K562 (cell line): Measurements from ENCODE around the gene AIFM1. TPM values are rescaled to one million over a fixed set of nuclear protein-coding genes. Genes with fewer than 3 reads are reported as not detected.

Source experiments
- ARNT ChIP-seq, 2 experiments: fragments of 450-650 bp; IDR thresholded peaks; 2 replicates each; pipeline ENCODE4 v1.6.1; 2016; ENCODE audit warnings: mild to moderate bottlenecking in 1 of 2
- E2F5 ChIP-seq: sonication (generic); formaldehyde crosslinking; IDR thresholded peaks from 2 replicates; pipeline ENCODE4 v1.8.0; 2022; ENCODE audit warnings: mild to moderate bottlenecking, missing genetic modification reagents
- ZNF143 ChIP-seq: sonication (generic); formaldehyde crosslinking; IDR thresholded peaks from 2 replicates; pipeline ENCODE4 v1.9.0; 2022; ENCODE audit warnings: mild to moderate bottlenecking, missing genetic modification reagents
- ZNF316 ChIP-seq: fragments of 450-650 bp; IDR thresholded peaks from 2 replicates; pipeline ENCODE4 v1.6.1; 2016
- ZNF740 ChIP-seq, 3 experiments: fragments of 200-800 bp in 1 of 3; sonication (Bioruptor generic) in 1 of 3; sonication (generic) in 1 of 3; formaldehyde crosslinking in 1 of 3; IDR thresholded peaks; 2 replicates each; pipeline versions ENCODE4 v1.6.1 to v1.8.0; 2016 to 2022; ENCODE audit warnings: mild to moderate bottlenecking in 2 of 3, missing compliant biosample characterization in 2 of 3, missing genetic modification characterization in 2 of 3, missing genetic modification reagents in 1 of 3
- polyA plus RNA-seq, 8 experiments: library from polyadenylated mRNA; depleted of rRNA in 4 of 8; stranded (reverse) in 5 of 8; unstranded in 3 of 8; fragments of >200 nt; fragmentation: Nextera tagmentation in 2 of 8; fragmentation: Illumina TruSeq in 1 of 8; extraction: Ambion mirVana in 2 of 8; extraction: Trizol in 1 of 8; gene quantifications; 2 replicates each; pipeline versions ENCODE4 v1.2.1 to v1.2.3, GENCODE V29; 2011 to 2014; ENCODE audit warnings: inconsistent platforms in 1 of 8, missing spikeins in 1 of 8
- total RNA-seq, 7 experiments: library from RNA; depleted of rRNA in 6 of 7; stranded (reverse); fragments of >200 nt in 6 of 7; fragmentation: Illumina TruSeq in 2 of 7; extraction: Trizol in 2 of 7; gene quantifications; 2 replicates each; pipeline versions ENCODE4 v1.2.1 to v1.2.3, GENCODE V29; 2011 to 2021; ENCODE audit warnings: low replicate concordance in 1 of 7
- TF ChIP-seq, protein P1 (sequence below): fragments of 450-650 bp; IDR thresholded peaks from 2 replicates; pipeline ENCODE4 v1.6.1; 2016; ENCODE audit warnings: mild to moderate bottlenecking, moderate library complexity
- TF ChIP-seq, protein P2 (sequence below): fragments of 450-650 bp; formaldehyde crosslinking; IDR thresholded peaks from 2 replicates; pipeline ENCODE4 v1.4.0; 2020; ENCODE audit warnings: mild to moderate bottlenecking, moderate library complexity
- TF ChIP-seq, protein P3 (sequence below): sonication (generic); formaldehyde crosslinking; IDR thresholded peaks from 2 replicates; pipeline ENCODE4 v1.9.0; 2022; ENCODE audit warnings: mild to moderate bottlenecking, missing genetic modification reagents

Gene AIFM1
- total and polyA plus RNA-seq, 9 of the 15 experiments (the other 6 are each of a cell fraction or from before 2014, with no cell fraction given): 51.0 to 117 (median 91.2) TPM

DNA sequence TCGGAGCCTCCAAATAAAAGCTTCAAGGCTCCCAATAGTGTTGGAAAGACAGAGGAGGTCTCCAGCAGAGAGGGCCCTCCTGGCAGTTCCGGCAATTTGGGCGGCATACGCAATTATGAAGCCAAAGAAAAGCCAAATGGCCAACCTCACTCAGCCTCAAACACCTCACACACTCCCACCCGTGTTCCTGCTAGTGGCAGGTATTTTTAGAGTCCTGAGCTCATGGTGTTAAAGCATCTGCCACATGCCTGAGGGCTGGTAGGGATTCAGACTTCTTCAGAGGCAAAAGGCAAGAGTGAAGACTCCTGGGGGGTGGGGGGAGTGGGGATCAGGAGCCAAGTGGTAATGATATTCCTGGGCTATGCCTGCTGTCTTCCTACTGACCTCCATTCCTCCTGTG, 13.5 kb upstream of the AIFM1 start (continued):
- TF ChIP-seq, protein P1, sequence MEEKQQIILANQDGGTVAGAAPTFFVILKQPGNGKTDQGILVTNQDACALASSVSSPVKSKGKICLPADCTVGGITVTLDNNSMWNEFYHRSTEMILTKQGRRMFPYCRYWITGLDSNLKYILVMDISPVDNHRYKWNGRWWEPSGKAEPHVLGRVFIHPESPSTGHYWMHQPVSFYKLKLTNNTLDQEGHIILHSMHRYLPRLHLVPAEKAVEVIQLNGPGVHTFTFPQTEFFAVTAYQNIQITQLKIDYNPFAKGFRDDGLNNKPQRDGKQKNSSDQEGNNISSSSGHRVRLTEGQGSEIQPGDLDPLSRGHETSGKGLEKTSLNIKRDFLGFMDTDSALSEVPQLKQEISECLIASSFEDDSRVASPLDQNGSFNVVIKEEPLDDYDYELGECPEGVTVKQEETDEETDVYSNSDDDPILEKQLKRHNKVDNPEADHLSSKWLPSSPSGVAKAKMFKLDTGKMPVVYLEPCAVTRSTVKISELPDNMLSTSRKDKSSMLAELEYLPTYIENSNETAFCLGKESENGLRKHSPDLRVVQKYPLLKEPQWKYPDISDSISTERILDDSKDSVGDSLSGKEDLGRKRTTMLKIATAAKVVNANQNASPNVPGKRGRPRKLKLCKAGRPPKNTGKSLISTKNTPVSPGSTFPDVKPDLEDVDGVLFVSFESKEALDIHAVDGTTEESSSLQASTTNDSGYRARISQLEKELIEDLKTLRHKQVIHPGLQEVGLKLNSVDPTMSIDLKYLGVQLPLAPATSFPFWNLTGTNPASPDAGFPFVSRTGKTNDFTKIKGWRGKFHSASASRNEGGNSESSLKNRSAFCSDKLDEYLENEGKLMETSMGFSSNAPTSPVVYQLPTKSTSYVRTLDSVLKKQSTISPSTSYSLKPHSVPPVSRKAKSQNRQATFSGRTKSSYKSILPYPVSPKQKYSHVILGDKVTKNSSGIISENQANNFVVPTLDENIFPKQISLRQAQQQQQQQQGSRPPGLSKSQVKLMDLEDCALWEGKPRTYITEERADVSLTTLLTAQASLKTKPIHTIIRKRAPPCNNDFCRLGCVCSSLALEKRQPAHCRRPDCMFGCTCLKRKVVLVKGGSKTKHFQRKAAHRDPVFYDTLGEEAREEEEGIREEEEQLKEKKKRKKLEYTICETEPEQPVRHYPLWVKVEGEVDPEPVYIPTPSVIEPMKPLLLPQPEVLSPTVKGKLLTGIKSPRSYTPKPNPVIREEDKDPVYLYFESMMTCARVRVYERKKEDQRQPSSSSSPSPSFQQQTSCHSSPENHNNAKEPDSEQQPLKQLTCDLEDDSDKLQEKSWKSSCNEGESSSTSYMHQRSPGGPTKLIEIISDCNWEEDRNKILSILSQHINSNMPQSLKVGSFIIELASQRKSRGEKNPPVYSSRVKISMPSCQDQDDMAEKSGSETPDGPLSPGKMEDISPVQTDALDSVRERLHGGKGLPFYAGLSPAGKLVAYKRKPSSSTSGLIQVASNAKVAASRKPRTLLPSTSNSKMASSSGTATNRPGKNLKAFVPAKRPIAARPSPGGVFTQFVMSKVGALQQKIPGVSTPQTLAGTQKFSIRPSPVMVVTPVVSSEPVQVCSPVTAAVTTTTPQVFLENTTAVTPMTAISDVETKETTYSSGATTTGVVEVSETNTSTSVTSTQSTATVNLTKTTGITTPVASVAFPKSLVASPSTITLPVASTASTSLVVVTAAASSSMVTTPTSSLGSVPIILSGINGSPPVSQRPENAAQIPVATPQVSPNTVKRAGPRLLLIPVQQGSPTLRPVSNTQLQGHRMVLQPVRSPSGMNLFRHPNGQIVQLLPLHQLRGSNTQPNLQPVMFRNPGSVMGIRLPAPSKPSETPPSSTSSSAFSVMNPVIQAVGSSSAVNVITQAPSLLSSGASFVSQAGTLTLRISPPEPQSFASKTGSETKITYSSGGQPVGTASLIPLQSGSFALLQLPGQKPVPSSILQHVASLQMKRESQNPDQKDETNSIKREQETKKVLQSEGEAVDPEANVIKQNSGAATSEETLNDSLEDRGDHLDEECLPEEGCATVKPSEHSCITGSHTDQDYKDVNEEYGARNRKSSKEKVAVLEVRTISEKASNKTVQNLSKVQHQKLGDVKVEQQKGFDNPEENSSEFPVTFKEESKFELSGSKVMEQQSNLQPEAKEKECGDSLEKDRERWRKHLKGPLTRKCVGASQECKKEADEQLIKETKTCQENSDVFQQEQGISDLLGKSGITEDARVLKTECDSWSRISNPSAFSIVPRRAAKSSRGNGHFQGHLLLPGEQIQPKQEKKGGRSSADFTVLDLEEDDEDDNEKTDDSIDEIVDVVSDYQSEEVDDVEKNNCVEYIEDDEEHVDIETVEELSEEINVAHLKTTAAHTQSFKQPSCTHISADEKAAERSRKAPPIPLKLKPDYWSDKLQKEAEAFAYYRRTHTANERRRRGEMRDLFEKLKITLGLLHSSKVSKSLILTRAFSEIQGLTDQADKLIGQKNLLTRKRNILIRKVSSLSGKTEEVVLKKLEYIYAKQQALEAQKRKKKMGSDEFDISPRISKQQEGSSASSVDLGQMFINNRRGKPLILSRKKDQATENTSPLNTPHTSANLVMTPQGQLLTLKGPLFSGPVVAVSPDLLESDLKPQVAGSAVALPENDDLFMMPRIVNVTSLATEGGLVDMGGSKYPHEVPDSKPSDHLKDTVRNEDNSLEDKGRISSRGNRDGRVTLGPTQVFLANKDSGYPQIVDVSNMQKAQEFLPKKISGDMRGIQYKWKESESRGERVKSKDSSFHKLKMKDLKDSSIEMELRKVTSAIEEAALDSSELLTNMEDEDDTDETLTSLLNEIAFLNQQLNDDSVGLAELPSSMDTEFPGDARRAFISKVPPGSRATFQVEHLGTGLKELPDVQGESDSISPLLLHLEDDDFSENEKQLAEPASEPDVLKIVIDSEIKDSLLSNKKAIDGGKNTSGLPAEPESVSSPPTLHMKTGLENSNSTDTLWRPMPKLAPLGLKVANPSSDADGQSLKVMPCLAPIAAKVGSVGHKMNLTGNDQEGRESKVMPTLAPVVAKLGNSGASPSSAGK: no peak
- TF ChIP-seq ZNF316: no peak
- TF ChIP-seq, protein P2, sequence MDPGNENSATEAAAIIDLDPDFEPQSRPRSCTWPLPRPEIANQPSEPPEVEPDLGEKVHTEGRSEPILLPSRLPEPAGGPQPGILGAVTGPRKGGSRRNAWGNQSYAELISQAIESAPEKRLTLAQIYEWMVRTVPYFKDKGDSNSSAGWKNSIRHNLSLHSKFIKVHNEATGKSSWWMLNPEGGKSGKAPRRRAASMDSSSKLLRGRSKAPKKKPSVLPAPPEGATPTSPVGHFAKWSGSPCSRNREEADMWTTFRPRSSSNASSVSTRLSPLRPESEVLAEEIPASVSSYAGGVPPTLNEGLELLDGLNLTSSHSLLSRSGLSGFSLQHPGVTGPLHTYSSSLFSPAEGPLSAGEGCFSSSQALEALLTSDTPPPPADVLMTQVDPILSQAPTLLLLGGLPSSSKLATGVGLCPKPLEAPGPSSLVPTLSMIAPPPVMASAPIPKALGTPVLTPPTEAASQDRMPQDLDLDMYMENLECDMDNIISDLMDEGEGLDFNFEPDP (CRISPR knock-in tag): no peak
- no peak for TF ChIP-seq E2F5 (CRISPR knock-in tag)
- TF ChIP-seq ARNT (IDR thresholded peaks at IDR 0.05): no peak
- no peak for TF ChIP-seq ZNF740 (CRISPR knock-in tag; IDR thresholded peaks at IDR 0.05)
- no peak for TF ChIP-seq ZNF740 (tag; IDR thresholded peaks at IDR 0.05)
- TF ChIP-seq, protein P3, sequence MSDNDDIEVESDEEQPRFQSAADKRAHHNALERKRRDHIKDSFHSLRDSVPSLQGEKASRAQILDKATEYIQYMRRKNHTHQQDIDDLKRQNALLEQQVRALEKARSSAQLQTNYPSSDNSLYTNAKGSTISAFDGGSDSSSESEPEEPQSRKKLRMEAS (CRISPR knock-in tag): 0 out of 2 replicates have a peak, but pooled peaks have one; percentile 12
- TF ChIP-seq ZNF143 (CRISPR knock-in tag): no peak
